Stimulated activated CD4-positive, alpha-beta T cell treated with anti-CD3 and anti-CD28 coated beads, Interleukin-1b, Interleukin-23, amount 100 ng/mL, for 4 hours (primary cell): ENCODE results near the gene VTN.
A peak's percentile ranks its signal among the peaks of the same experiment; 100 is the strongest.

ENCODE experiments used
- DNase-seq, 2 donors: peaks; one replicate each; pipeline ENCODE4 v3.0.0-alpha.2; 2020; ENCODE audit warnings: low read depth in 2 of 2

VTN gene

DNA sequence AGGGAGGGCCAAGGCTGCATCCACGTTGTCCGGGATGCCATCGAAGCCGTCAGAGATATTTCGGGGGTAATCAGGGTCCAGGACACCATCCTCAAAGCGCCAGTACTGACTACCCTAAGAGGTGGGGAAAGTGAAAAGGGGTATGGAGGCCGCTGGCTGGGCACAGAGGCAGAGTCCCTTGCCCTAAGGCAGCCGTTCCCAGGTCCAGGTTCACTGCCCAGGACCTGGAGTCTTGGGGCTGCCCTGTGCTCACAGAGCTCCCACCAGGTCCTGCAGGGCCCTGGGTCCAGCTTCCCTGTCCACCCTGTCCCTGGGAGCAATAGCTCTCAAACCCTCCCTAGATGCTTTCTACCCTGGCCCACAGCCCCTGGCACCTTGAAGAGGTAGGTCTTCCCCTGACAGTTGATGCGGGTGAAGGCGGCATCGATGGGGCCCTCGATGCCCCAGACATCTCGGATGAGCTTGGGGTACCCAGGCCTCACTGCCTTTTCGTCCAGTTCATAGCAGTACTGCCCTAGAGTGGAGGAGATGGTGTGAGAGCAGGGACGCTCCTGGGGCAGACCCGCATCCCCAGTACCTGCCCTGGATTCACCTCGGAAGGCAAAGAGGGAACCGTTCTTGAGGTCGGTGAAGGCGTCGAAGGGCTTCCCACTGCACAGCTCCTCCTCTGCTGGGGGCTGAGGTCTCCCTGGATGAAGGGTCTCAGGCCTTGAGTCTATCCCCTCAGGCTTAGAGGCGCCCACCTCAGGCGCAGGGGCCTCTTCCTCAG lies 1.0 kb downstream of the VTN start:
- no peak for DNase-seq

DNA sequence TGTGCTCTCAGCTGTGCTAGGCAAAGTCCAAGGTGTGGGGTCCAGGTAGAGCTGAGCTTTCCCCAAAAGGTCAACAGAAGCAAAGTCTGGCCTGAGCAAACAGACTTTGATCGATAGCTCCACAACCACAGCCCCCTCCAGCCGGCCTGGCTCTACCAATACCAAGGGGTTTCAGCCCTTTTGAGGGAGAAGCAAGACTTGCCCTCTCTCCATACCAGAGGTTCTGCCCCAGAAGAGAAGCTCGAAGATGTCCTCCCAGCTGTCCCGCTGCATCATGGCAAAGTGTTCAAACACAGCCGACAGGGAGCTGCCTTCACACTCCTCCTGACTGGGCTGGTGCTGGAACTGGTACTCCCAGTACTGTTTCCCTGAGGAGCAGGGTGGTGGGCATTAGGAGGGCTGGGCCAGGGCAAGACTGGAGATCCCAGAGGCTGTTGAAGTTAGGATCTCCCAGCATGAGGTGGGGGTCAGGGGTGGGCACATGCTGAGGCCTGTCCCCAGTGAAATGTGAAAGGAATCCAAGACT lies 1.7 kb downstream of the VTN start:
- DNase-seq = no peak

DNA sequence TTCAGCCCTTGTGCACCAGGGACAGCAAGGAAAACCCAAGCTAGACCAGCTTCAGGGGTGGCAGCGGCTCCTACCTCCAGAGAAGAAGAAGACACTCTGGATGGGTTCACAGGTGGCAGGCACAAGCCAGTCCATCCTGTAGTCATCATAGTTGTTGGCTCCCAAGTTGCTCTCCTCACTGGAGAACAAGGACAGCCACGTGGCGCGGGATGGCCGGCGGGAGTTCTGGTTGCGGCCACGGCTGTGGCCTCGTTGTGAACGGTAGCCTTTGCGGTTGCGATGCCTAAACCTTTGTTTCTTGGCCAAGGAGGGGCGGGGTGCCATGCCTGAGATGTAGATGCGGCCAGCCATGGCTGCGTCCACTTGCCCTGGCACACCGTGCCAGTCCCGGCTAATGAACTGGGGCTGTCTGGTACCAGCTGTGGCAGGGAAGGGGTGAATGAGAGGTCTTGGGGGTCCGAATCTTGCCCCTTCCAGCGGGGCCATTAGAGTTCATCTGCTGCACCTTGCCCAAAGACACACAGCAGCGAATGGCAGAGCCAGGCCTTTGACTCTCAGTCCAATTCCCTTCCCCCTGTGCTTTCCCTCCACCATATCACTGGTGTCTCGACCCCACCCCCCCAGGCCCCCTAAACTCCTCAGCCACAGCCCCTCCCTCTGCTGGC lies 2.3 kb downstream of the VTN start:
- DNase-seq = no peak

DNA sequence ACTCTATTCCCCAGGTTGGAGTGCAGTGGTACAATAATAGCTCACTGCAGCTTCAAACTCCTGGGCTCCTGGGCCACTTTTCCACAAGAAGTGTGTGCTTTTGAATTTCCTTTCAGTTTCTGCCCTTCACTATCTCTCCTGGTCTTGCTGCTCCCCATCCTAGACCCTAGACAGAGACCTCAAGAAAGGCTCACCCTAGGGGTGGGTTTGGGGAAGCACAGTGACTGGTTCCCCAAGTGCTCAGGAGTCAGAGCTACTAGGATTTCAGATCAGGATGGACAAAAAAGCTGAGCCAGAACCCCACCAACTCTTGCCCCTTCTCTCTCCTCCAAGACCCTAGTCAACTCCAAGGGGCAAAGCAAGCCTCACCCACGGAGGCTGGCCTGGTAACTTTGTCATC lies 3.5 kb downstream of the VTN start:
- no peak for DNase-seq

DNA sequence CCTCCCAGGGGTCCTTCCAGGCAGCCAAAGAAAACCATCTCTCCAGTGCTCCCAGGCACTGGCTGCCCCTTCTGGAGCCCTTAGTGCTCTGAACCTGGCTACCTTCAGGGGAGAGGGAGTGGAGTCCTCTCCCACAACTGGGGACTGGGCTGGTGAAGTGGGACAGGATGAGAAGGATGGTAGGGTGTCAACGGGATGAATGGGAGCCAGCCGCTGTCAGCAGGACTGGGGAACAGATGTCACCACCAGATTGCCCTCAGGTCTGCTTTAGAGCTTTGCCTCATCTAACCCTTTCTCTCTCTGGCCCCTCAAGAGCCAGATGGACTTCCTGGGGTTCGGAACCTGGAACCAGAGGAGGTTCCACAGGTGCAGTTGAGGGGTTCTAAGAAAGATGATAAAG lies 4.6 kb downstream of the VTN start:
- DNase-seq = no peak

DNA sequence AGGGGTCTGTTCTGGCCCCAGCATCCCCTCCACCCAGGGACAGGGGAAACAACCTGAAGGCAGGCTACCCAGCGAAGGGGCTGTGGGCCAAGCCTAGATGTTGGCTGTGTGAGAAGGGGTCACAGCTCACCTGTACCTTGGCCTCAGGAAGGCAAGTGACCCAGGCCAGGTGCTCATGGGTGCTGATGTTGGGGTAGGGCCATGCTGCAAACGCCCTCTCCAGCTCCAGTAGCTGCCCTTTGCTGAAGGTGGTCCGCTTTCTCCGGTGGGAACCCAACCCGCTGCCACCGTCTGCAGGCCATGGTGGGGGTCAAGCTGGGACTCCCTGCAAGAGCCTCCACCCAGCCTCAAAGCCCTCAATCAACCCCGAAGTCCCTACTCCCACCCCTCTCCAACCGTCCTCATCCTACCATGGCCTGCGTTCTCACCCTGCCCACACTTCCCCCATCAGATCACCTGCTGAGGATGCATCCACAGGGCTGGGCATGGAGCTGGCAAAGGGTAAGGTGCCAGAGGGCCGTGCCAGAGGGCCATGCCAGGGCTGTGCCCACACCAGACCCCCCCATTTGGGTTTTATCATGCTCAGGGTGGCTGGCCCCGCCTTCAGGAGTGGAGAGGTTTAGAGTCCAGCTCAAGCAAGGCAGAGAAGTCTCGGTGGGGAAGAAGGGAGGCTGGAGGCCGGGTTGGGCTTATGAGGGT lies 5.3 kb downstream of the VTN start, which contains the start of gene SEBOX:
Gene SEBOX, minus strand, starts transcription at position 535 of the 699 bp plus-strand sequence. Its CDS starts 48 bp downstream, at position 487.
- no peak for DNase-seq

DNA sequence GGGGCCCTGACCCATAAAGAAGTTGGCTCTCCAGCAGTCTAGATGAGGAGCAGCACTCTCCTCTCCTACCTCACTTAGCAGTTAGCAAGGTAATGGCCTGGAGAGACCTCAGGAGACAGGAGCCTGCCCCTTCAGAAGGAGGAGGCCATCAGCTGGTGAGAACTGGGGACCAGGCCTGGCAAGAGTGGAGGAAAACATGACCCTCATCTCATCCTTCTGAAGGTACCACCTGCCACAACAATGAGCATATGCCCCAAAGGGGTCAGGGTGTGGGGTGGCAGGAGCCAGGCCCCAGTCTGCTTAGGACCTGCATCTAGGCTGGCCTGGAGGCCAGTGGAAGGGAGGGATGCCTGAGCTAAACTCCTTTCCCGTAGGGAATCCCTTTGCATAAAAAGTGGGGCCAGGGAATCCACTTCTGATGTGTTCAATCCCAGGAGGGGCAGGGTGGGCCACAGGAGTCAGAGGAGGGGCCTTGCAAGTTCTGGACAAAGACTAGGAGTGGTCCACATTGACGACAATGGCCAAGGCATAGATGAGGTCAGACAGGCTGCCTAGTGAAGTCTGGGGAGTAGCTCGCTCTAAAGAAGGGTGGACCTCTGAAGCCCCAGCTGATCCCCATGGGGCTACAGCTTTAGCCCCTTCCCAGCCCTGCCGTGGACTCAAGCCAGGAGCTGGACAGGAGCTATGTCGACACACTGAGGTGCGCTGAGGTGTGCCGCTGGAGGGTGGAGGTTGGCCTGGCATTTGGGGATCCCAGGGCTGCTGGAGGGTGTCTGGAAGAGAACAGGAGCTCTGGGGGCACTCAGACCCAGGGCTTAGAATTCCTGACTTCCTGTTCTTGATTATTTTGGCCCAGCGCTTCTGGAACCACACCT lies 6.1 kb downstream of the VTN start:
- no peak for DNase-seq

DNA sequence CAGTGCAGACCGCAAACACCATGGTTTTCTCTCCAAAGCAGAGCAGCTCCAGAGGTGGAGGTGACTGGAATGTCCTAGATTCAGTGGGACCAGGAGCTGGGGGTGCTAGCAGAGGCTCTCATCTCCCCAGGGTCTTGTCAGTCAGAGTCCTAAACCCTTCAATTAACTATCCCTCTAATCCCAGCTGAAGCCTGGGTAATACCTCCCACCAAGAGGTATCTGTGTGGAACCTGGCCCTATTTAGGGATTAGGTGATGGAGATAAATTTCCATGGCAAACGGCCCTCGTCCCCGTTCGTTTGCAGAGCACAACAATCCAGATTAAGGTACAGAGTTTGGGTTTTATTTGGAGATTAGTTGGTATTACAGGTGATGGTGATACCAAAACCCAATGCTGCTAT lies 6.9 kb downstream of the VTN start:
- DNase-seq = no peak

DNA sequence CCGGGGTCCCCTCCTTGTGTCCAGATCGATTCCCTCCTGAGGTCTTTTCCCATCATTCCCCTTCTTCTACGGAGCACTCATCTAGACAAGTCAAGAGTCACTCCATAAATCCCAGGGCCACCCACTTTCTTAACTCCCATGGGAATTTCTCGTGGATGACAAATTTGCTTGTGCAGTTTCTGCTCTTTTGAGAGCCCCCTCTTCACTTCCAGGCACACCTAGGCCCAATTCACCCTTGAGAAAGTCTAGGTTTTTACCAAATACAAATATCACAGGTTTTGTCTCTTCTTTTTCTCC lies 12.3 kb downstream of the VTN start:
- DNase-seq = no peak

DNA sequence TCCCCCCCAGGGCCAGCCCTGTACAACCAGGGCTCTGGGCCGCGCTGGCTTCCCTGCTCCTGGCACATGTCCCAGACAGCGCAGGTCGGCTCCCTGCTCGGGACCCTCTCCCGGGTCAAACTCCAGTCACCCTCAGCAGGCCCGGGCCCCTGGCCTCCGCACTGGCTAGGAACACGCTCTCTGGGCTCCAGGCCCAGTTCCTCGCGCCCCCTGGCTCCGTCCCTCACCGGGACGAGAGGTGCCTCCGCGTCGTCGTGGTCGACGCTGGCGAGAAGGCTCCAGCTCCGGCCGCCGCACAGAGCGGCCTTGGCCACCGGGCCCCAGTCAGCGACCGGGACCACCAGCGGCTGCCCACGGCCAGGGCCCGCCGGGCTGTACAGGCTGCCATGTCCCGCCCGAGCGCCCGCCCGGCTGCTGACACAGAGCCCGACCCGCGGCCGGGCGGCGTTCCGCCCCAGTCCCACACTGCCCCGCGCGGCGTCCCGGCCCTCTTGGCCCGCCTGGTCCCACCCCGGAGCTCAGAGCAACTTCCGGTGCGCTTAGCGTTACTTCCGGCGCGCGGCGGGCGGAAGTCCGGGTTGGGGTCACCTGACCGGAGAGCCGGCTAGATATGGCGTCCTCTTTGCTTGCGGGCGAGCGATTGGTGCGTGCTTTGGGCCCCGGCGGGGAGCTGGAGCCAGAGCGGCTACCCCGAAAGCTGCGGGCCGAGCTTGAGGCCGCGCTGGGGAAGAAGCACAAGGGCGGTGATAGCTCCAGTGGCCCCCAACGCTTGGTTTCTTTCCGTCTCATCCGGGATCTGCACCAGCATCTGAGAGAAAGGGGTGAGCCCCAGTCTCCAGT lies 12.8 kb downstream of the VTN start, which contains the start of gene POLDIP2:
Gene POLDIP2, minus strand, starts transcription at position 467 of the 840 bp plus-strand sequence. Its CDS starts 79 bp downstream, at position 388.
- DNase-seq = peak; percentile 89 to 92

DNA sequence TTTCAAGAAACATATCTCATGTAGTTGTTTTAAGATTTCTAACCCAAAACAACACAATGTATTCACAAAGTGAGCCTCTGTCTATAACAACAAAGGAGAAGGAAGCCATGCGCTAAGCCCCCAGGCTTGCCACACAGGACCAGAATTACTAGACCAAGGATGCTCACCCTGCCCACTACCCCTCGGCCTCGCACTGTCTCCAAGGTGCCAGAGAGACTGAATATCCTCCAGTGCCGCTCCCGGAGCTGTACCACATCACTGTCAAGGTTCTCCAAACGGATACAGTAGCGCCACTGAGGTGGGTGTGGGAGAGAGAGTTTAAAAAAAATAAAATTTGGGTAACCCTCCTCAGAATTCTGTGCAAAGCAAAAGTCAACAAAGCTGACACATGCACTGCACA lies 19.8 kb downstream of the VTN start:
- no peak for DNase-seq

DNA sequence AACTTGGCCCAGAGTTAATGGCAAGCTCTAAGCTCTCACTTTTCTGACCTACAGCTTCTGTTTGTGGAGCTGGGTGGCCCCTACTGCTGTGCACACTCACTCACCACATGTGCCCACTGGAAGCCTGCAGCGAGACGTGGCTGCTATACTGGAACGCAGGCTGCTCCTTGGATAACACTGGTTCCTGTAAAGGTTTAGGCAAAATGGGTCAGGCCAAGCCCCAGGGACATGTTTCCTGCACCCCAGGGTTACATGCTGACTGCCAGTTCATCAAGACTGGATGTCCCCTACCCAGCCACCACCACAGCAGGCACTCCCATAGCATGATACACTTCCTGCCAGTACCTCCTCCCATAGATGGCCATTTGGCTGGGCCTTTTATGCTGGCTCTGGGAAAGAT lies 21.1 kb downstream of the VTN start:
- no peak for DNase-seq

DNA sequence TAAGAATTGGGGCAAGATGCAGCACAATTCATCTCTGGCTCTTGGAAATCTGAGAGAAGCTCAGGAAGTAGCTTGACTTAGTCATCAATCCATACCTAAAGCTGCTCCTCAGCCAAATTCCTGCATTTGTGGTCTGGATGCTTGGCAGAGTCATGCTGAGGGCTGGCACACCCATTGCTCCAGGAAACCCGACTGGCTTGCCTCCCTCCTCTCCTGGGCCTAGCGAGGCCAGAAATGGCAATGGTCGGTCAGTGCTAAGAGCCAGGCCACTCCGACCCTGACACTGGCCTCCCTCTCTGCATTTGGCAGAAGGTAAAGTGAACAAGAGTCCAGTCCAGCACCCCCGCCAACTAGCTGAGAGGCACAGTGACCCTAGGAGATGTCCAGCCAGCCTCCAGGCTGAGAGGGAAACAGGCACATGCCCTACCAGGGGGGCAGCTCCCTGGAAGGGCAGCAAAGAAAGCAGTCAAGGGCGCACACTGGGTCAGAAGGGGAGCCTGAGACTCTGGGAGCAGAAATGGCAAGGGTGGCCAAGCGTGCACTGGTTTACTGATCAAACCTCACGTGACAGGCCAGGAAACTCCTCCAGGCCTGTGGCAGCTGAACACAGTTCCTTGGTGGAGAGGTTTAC lies 22.7 kb downstream of the VTN start:
- no peak for DNase-seq

DNA sequence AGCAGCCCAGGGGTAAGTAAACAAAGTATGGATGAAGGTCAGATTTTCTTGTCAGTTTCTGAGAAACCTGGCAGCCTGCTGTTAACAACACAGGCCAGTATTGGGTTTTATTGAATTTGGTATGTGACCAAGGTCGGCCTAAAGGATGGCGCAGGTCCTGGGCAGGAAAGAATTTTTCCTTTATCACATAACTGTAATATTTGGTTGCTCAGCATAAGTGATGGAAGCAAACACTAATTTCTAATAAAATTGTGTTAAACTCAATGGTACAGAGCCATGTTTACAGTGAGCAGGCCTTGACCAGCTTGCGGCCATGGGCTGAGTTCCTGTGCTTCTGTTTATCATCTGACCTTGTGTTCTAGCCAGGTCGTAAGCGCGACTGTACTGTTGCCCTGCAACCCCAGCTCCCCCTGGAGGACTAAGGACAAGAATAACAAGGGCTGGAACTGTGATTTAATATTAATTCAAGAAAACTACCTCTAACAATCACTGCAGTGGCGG lies 23.3 kb downstream of the VTN start:
- no peak for DNase-seq

DNA sequence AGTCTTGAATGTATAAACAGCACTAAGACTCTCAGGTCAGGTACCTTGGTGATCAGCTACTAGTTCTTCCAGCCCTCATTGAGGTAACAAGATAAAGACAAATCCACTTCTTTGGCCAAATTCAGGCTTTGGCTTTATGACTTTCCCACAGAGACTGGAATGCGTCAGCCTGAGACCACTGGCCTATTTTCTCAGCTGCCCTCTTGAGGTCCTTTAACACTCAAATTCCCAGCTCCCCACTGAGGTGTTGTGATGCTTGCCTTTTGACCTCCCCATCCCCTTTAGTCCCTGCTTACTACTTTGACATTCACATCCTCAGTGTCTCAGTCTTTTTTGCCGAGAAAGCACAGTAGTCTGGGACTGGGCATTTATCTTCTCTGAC lies 23.9 kb downstream of the VTN start:
- no peak for DNase-seq

DNA sequence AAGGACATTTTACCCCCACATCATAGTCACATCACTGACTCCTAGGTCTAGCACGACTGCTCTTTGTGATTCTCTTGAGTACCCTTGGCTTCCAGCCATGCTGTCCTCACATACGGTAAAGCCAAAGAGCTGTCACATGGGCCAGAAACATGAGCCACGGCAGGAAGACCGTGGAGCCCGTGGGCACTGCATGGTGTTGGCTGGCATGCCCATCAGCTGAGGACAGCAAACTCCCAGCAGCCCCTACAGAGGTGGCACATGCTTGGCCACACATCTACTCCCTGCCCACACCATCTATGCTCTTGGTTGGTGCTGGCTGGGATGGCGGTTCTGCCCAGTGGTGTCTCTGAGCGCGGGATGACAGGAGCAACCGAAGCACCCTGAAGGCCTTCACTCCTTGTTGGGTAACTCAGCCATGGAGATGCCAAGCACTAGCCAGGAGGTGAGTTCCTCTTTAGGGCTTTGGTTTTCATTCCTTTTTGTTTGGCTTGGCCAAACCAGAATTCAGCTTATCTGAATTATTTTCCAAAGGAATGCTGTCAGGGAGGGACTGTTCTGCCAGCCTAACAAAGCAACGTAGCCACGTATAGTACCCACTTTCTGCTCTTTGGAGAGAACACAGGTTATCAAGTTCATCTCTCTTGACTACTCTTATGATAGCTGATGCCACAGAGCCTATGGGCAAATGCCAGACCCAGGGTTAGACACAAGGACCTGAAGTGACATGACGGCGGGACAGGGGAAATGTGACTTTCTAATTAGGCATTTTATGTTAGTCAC lies 24.5 kb downstream of the VTN start:
- DNase-seq = no peak

DNA sequence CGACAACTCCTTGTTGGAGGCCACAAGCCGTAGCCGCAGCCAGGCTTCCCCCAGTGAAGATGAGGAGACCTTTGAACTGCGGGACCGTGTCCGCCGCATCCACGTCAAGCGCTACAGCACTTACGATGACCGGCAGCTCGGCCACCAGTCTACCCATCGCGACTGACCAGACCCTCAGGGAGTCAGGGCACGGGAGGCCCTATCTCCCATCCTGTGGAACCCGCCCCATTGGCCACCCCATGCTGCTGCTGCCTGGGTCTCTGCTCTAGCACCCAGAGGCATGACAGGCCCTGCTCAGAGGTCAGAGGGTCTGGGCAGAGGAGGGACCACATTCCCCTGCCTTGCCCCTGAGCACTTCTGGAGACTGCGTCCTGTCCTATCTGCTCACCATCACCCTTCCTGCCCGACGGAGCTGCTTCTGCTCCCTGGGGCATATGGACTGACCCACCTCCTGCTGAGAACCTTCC lies 25.6 kb downstream of the VTN start:
- no peak for DNase-seq

DNA sequence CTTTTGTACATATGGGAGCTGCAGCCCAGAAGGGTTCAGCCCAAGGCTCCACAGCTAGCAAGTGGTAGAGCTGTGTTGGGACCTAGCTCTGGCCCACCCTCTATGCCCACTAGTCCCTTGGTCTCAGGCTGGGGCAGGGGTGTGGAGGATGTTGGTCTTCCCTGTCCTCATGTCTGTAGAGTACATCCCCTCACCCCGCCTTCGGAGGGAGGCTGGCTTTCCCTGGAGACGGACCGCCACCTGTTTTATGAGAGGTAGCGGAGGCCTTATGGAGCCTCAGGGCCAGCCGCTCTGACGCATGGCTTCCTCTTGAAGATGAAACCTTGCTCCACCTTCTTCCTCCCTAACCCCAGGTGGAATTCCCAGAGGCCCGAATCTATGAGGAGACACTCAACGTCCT lies 26.1 kb downstream of the VTN start:
- DNase-seq = no peak

DNA sequence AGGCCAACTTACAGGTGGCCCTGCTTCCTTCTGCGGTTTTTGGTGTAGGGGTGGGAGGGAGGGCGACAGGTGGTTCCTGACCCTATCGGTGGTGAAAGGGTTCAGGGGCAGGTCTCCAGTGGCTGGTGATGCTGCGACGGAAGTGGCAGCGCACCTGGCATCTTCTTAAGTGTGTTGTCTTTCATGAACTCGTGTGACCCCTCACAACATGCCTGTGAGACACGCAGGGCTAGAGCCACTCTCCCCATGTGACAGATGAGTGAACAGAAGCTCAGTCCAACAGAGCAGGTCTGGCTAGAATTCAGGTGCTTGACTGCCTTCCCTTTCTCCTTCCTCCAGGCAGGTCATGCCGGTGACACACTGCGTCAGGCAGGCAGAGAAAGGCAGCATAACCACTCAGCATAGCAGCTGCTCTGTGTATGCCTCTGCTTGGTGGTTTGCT lies 26.6 kb downstream of the VTN start:
- no peak for DNase-seq
